ENCODE results near the gene AK5. TPM values are rescaled to one million over a fixed set of nuclear protein-coding genes. Genes with fewer than 3 reads are reported as not detected.
"Not testable (repeated sequence)": the region's sequence is repeated elsewhere in the genome, so short reads cannot be mapped to it uniquely, and the experiment has no call there.

AK5 gene
- total and polyA plus RNA-seq, 10 donors = 0.33 to 16.3 (median 1.2) TPM

GRCh38 chr1:77310924-77311323 is 29.1 kb downstream of the AK5 start:
- Histone ChIP-seq H3K9me3 (no peaks in the 10 kb centered on the region), H3K27me3 (replicated peaks in 1 of 7) (peaks cover 0 to 9% (median 0%) of the 10 kb centered on the region in 7 donors), H3K36me3 (no peaks in the 10 kb centered on the region), H3K27ac (no peak overlapping the region), H3K4me1 (peaks cover 0 to 10% (median 0%) of the 10 kb centered on the region in 6 donors), H3K4me3 (no peak overlapping the region)
- intact Hi-C loops (cut with DNase I; ENCODE audit: low total_unique reads) = no loop called here
- DNase-seq = no peak
- no peak for TF ChIP-seq CTCF (IDR thresholded peaks at IDR 0.05 in 8 of 11, conservative IDR thresholded peaks at IDR 0.05 in 3 of 11)
- TF ChIP-seq POLR2A (IDR thresholded peaks at IDR 0.05) = no peak
- TF ChIP-seq POLR2AphosphoS5 (IDR thresholded peaks at IDR 0.05) = no peak
- WGBS, 5 donors = 58 to 68% (median 66%) methylated on average over 3 of the region's 3 CpGs

- 59 to 76% (median 60%) methylated on average over 5 of the region's 5 CpGs for WGBS, 5 donors
- H3K4me1 ChIP-seq; intact Hi-C loops (cut with DNase I; ENCODE audit: low total_unique reads); H3K27ac ChIP-seq; H3K4me3 ChIP-seq; H3K36me3 ChIP-seq; H3K9me3 ChIP-seq; DNase-seq; H3K27me3 ChIP-seq (replicated peaks in 1 of 7): not testable (repeated sequence)
Measured at GRCh38 chr1:77312364-77312763, 30.5 kb downstream of the AK5 start.

- Histone ChIP-seq H3K9me3 (no peaks in the 10 kb centered on the region), H3K27ac (no peak overlapping the region), H3K4me1 (peaks cover 0 to 10% (median 0%) of the 10 kb centered on the region in 6 donors), H3K27me3 (replicated peaks in 1 of 7) (peaks cover 0 to 9% (median 0%) of the 10 kb centered on the region in 7 donors), H3K4me3 (no peak overlapping the region), H3K36me3 (no peaks in the 10 kb centered on the region)
- 62 to 79% (median 66%) methylated on average over 8 of the region's 8 CpGs for WGBS, 5 donors
- TF ChIP-seq POLR2AphosphoS5 (IDR thresholded peaks at IDR 0.05) = no peak
- TF ChIP-seq POLR2A (IDR thresholded peaks at IDR 0.05) = no peak
- peak in 3 of 11 experiments; percentile 5 to 24 (median 23) for TF ChIP-seq CTCF (IDR thresholded peaks at IDR 0.05 in 8 of 11, conservative IDR thresholded peaks at IDR 0.05 in 3 of 11)
- intact Hi-C loops (cut with DNase I; ENCODE audit: low total_unique reads) = no loop called here
- no peak for DNase-seq
Measured at GRCh38 chr1:77313491-77313890, 31.7 kb downstream of the AK5 start.

GRCh38 chr1:77316006-77316405 is 34.2 kb downstream of the AK5 start:
- TF ChIP-seq POLR2AphosphoS5 (IDR thresholded peaks at IDR 0.05) (no peak), CTCF (IDR thresholded peaks at IDR 0.05 in 8 of 11, conservative IDR thresholded peaks at IDR 0.05 in 3 of 11) (no peak), POLR2A (IDR thresholded peaks at IDR 0.05) (no peak)
- H3K36me3 ChIP-seq = no peaks in the 10 kb centered on the region
- intact Hi-C loops (cut with DNase I; ENCODE audit: low total_unique reads) = no loop called here
- H3K27ac ChIP-seq = no peak overlapping the region
- 71 to 82% (median 80%) methylated on average over 1 of the region's 1 CpG for WGBS, 5 donors
- peaks cover 0 to 9% (median 0%) of the 10 kb centered on the region in 7 donors for H3K27me3 ChIP-seq (replicated peaks in 1 of 7)
- no peaks in the 10 kb centered on the region for H3K9me3 ChIP-seq
- H3K4me3 ChIP-seq = no peak overlapping the region
- H3K4me1 ChIP-seq = no peaks in the 10 kb centered on the region
- DNase-seq = no peak

- WGBS, 5 donors = 57 to 88% (median 84%) methylated on average over 3 of the region's 3 CpGs
- TF ChIP-seq POLR2AphosphoS5 (IDR thresholded peaks at IDR 0.05) = no peak
- TF ChIP-seq CTCF (IDR thresholded peaks at IDR 0.05 in 8 of 11, conservative IDR thresholded peaks at IDR 0.05 in 3 of 11) = no peak
- TF ChIP-seq POLR2A (IDR thresholded peaks at IDR 0.05) = no peak
- Histone ChIP-seq H3K36me3 (no peaks in the 10 kb centered on the region), H3K27me3 (replicated peaks in 1 of 7) (peaks cover 0 to 4% (median 0%) of the 10 kb centered on the region in 7 donors), H3K27ac (no peak overlapping the region), H3K9me3 (no peaks in the 10 kb centered on the region), H3K4me3 (no peak overlapping the region), H3K4me1 (no peaks in the 10 kb centered on the region)
- intact Hi-C loops (cut with DNase I; ENCODE audit: low total_unique reads) = no loop called here
- no peak for DNase-seq
Measured at GRCh38 chr1:77316966-77317365, 35.1 kb downstream of the AK5 start.
